Vein endothelial cell (primary cell): Measurements from ENCODE around the gene CCL19. TPM values are rescaled to one million over a fixed set of nuclear protein-coding genes. Genes with fewer than 3 reads are reported as not detected.

ENCODE experiments used
- small RNA-seq: library from RNA; depleted of rRNA; stranded (forward); fragments of <200 nt; gene quantifications from one replicate; pipeline ENCODE3, GENCODE V24; 2012
- total RNA-seq: library from RNA; depleted of rRNA; stranded (reverse); fragments of >200 nt; gene quantifications from 2 replicates; pipeline ENCODE4 v1.2.3, GENCODE V29; 2012

Gene CCL19
- not detected in 2 replicates for total RNA-seq

DNA sequence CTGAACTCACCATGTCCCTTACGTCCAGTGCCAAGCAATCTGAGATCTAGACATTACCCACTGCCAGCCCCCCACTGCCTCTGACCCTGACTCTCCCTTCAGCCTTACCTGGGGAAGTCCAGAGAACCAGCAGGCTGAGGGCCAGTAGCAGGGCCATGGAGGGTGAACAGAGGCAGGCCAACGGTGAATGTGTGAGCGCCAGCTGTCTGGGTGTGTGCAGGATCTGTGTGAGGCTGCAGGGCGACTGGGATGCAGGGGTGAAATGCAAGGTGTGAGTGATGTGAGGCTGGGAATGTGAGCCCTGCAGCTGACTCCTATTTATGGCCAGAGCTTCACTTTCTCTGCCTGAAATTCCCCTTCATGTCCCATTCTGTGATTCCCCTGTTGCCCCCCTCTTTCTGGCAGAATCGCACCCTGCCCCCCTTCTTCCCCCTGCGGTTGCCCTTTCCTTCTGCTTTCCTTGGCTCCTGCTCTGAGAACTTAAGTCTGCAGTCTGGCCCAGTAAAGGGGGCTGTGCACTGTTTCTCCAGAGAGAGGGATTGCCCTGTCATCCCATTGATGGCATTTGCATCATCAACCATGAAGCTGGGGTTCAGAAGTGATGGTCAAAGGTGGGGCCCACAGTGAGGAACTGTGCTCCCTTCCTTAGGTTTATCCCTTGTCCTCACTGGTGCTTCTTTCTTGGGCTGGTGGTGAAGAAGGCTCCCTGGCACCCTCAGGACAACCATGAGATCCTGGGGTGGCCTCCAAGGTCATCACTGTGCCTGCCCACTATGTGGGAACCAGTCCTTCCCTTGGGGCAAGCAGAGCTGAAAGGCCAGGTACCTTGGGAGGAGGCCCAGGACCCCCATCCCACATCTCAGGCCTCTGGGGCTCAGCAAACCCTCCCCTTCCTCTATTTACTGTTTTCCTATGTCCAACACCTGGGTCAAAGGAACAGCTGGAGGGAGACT lies at the start of gene CCL19:
TSS of gene CCL19 (minus strand) at position 294 of the 953 bp plus-strand sequence. CDS start at position 157, 137 bp downstream.

GRCh38 chr9:34710023-34710422 lies 18.9 kb upstream of the CCL19 start, which contains the start of gene CCL21:
CCL21 (minus strand) TSS chr9:34710136; CDS start chr9:34710066, 70 bp downstream.

DNA sequence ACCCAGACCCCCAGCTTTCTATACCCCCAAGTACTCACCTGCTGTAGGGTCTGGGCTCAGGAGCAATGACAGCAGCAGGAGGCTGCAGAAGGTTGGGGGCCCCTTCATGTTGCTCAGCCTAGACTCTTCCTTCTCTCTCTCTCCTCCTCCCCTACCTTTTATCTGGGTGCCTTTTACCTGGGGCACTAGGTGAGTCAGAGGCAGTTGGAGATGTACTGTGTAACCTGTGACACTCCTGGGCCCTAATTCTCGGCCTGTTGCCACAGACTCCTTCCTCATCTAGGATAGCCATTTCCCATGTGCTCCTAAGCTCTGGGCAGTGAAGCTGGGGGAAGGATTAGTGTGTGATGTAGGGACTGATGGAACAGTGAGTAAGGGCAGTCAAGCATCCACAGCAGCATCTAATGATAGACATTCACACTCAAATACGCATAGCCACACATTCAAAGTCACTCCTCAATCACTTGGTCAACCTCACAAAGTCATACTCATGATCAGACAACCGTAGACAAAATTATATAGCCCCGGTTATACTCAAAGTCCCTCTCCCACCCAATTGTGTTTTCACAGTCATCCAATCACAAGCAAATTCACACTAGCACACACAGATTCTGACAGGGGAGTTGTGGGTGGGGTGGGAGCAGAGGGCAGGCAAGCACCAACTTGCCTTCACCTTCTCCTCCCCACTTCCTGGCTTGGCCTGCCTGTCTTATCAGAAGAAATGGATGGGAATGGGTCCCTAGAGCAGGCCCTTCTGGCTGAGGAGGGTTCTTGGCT lies 28.4 kb downstream of the CCL19 start, which contains the start of gene CCL27:
TSS of gene CCL27 (minus strand) at position 132 of the 777 bp plus-strand sequence. CDS start at position 108, 24 bp downstream.

DNA sequence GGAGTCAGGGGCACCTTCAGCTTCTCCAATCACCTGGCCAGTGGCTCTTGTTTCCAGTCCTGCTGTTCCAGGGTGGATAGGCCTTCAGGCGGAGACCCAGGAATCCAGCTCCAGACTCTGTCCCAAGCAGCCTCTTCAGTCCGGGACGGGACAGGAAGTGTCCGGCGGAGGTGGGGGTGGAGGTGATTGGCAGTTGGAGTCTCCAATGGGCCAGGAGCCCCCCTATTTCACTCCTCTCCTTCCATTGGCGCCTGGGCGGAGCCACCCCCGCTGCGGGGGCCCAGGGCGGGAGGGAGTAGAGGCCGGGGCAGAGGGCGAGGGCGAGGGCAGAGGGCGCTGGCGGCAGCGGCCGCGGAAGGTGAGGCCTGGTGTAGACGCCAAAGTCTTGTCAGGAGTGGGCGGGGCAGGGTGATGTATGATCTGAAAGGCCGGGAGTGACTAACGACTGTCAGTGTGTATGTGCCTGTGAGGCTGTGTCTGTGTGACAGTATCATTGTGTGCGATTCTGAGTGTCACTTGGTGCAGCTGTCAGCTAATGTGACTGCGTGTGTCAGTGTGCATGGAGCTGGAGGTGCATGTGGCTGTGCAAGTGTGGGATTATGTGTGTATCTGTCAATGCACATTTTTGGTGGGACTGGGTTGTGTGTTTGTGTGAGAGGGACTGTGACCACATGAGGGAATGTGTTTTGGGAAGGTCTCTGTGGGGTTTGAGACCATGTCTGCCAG lies 39.0 kb downstream of the CCL19 start, which contains the start of gene IL11RA:
TSS of gene IL11RA (plus strand) at position 310 of the 726 bp plus-strand sequence. CDS start 3,033 bp downstream, outside the sequence.

DNA sequence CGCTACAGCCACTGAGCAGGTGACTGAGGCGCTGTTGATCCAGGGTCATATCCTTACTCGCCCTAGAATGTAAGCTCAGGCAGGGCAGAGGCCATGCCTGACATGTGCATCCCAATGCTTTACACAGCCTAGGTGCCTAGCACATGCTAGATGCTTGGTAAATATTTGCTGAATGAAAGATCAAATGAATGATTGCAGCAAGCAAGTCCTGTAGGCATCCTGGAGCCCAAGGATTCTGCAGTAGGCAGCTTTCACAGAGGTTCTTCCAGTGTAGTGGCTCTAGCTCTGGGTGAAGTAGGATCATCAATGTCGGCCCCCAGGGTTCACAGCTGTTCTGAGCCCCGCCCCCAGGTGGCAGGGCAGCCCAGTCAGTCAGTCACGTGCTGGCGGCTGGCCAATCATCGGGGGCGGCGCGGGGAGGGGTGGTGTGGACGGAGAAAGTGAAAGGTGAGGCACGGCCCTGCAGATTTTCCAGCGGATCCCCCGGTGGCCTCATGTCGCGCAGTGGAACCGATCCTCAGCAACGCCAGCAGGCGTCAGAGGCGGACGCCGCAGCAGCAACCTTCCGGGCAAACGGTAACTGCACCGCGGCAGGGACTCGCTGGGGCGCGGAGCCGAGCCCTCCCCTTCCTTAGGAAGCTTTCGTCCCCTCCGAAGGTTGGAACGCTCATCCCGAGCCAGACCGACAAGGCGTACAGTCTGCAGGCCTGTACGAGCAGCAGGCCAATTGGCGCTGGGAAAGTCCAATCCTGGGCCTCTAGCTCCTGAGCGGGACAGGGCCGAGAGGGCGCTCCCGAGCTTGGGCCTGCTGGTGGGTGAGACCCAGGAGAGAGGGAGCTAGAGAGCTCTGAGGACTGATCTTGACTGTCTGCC lies 44.6 kb downstream of the CCL19 start, which contains the start of gene GALT:
TSS of gene GALT (plus strand) at position 465 of the 873 bp plus-strand sequence. CDS start at position 495, 30 bp downstream.

Small RNAs within 50 kb of the gene (small RNA-seq; reads per million reads assigned to genes)
- gene CCL27, result not detected

Other genes starting within 250 kb of the CCL19 start
- 20.6 and 26.9 TPM in 2 replicates for gene FAM219A, start 232.7 kb downstream of the CCL19 start, total RNA-seq
- gene DNAI1, start 232.5 kb downstream of the CCL19 start, total RNA-seq, result not detected in 2 replicates
- 0.29 TPM in 1 of 2 replicates, not detected in the other for gene ENHO, start 168.3 kb downstream of the CCL19 start, total RNA-seq
- gene CNTFR, start 101.6 kb downstream of the CCL19 start, total RNA-seq, result not detected in 2 replicates
- 12.6 and 18.6 TPM in 2 replicates for gene RPP25L, start 79.2 kb downstream of the CCL19 start, total RNA-seq
- gene DCTN3, start 70.8 kb downstream of the CCL19 start, total RNA-seq, result 63.0 and 65.0 TPM in 2 replicates
- gene ARID3C, start 62.2 kb downstream of the CCL19 start, total RNA-seq, result 0.33 TPM in 1 of 2 replicates, not detected in the other
- gene SIGMAR1, start 53.5 kb downstream of the CCL19 start, total RNA-seq, result 70.1 and 78.1 TPM in 2 replicates
- 32.3 and 40.2 TPM in 2 replicates for gene GALT, start 44.6 kb downstream of the CCL19 start, total RNA-seq
- gene IL11RA, start 39.1 kb downstream of the CCL19 start, total RNA-seq, result 7.8 and 12.4 TPM in 2 replicates
- not detected in 2 replicates for gene CCL27, start 28.6 kb downstream of the CCL19 start, total RNA-seq
- not detected in 2 replicates for gene CCL21, start 18.9 kb upstream of the CCL19 start, total RNA-seq